Measurements from ENCODE around the gene WNT1. TPM values are rescaled to one million over a fixed set of nuclear protein-coding genes. Genes with fewer than 3 reads are reported as not detected.

The WNT1 gene
- total and polyA plus RNA-seq, 2 donors (not counting 3 experiments of a cell fraction or from before 2014, with no cell fraction given) = not detected

DNA sequence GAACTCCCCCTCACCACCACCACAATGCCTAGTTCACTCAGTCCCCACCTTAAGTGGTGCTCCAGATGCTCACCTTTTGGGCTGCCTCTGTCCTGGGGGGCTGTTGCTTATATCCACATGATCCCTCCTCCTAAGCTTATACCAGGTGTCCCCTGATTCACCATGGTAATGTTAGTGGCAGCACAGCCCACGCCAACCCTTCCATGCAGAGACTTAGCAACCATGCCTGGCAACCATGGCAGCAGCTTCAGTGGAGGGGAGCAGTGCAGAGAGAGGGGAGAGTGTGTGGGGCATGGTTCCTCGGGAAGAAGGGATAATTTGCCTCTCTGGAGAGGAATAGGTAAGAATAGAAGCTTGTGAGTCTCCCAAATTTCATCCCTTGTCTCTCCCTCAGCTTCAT lies 22.2 kb downstream of the WNT1 start:
- CTCF ChIA-PET = interaction anchor here (1.5 to 10.5 kb wide), 5 partner anchors 11 to 20 kb away, joined by 5 to 175 read pairs (median 8); partner anchors contain the start of gene WNT1
- DNase-seq (ENCODE audit: low read depth, low spot score) (no peak), FAIRE-seq (no peak)
- Histone ChIP-seq H2AFZ (ENCODE audit: low read depth, low read length) (no peak overlapping the region), H4K20me1 (replicated peaks; ENCODE audit: control insufficient read depth, extremely low read depth, insufficient read depth, low read length) (no peaks in the 10 kb centered on the region), H3K4me1 (ENCODE audit: control insufficient read depth, extremely low read depth, insufficient read depth, low read length) (peaks cover 11% of the 10 kb centered on the region), H3K9me1 (replicated peaks; ENCODE audit: control insufficient read depth, extremely low read depth, insufficient read depth, low read length) (no peaks in the 10 kb centered on the region), H3K9me3 (replicated peaks; ENCODE audit: control insufficient read depth, insufficient read depth, low read length) (no peaks in the 10 kb centered on the region), H3K79me2 (ENCODE audit: control insufficient read depth, insufficient read depth, low read length) (no peaks in the 10 kb centered on the region), H3K4me3 (replicated peaks in 1 of 3; ENCODE audit: insufficient read depth in 1 of 3, low read depth in 1 of 3, low read length in 3 of 3) (no peak overlapping the region), H3K27me3 (ENCODE audit: control insufficient read depth in 2 of 2, insufficient read depth in 2 of 2, low read length in 2 of 2) (peaks cover 2 to 5% of the 10 kb centered on the region in 2 experiments), H3K9ac (replicated peaks; ENCODE audit: extremely low read depth, insufficient read depth, low read length) (no peak overlapping the region), H3K27ac (ENCODE audit: insufficient read depth, low read depth, low read length) (no peak overlapping the region), H3K36me3 (ENCODE audit: control insufficient read depth in 2 of 2, extremely low read depth in 1 of 2, insufficient read depth in 2 of 2, low read length in 2 of 2) (peaks cover 5 to 22% of the 10 kb centered on the region in 2 experiments), H3K4me2 (ENCODE audit: insufficient read depth, low read length) (no peak overlapping the region)
- dilution Hi-C loops (cut with MboI; ENCODE audit: extremely low pct_ligation_motif_present, low sequenced_read_pairs) (no loop called here), intact Hi-C loops (cut with micrococcal nuclease) (no loop called here)
- no peak for TF ChIP-seq EZH2 (IDR thresholded peaks at IDR 0.05; ENCODE audit: borderline replicate concordance, low read depth, low read length, severe bottlenecking)
- no peak for TF ChIP-seq MYC (IDR thresholded peaks at IDR 0.05; ENCODE audit: low read depth, low read length)
- no peak for TF ChIP-seq POLR2A (IDR thresholded peaks at IDR 0.05; ENCODE audit: low read depth, low read length)
- POLR2A ChIA-PET = interaction anchor here (0.7 kb wide), 1 partner anchor 148 kb away, joined by 3 read pairs; the partner anchor contains the start of gene DDX23
- BruUV-seq (replicated peaks) = no TSS peak

DNA sequence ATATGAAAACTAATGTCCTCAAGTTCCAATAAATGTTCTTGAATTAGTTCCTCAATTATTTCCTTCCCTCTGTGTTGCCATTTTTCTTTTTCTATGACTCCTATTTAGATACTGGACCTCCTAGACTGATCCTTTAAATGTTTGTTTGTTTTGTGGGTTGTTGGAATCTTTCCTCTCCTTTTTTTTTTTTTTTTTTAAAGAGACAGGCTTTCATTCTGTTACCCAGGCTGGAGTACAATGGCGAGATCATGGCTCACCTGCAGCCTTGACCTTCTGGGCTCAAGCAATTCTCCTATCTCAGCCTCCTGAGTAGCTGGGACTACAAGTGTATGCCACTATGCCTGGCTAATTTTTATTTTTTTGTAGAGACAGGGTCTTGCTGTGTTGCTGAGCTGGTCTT lies 30.8 kb downstream of the WNT1 start:
- dilution Hi-C loops (cut with MboI; ENCODE audit: extremely low pct_ligation_motif_present, low sequenced_read_pairs) = no loop called here
- Histone ChIP-seq H3K4me3 (replicated peaks in 1 of 3; ENCODE audit: insufficient read depth in 1 of 3, low read depth in 1 of 3, low read length in 3 of 3) (no peak overlapping the region), H4K20me1 (replicated peaks; ENCODE audit: control insufficient read depth, extremely low read depth, insufficient read depth, low read length) (no peaks in the 10 kb centered on the region), H3K4me1 (ENCODE audit: control insufficient read depth, extremely low read depth, insufficient read depth, low read length) (no peaks in the 10 kb centered on the region), H3K9ac (replicated peaks; ENCODE audit: extremely low read depth, insufficient read depth, low read length) (no peak overlapping the region), H3K4me2 (ENCODE audit: insufficient read depth, low read length) (no peak overlapping the region), H2AFZ (ENCODE audit: low read depth, low read length) (no peak overlapping the region), H3K27me3 (ENCODE audit: control insufficient read depth in 2 of 2, insufficient read depth in 2 of 2, low read length in 2 of 2) (no peaks in the 10 kb centered on the region), H3K9me1 (replicated peaks; ENCODE audit: control insufficient read depth, extremely low read depth, insufficient read depth, low read length) (no peaks in the 10 kb centered on the region), H3K79me2 (ENCODE audit: control insufficient read depth, insufficient read depth, low read length) (no peaks in the 10 kb centered on the region), H3K36me3 (ENCODE audit: control insufficient read depth in 2 of 2, extremely low read depth in 1 of 2, insufficient read depth in 2 of 2, low read length in 2 of 2) (peaks cover 3 to 16% of the 10 kb centered on the region in 2 experiments), H3K27ac (ENCODE audit: insufficient read depth, low read depth, low read length) (no peak overlapping the region), H3K9me3 (replicated peaks; ENCODE audit: control insufficient read depth, insufficient read depth, low read length) (no peaks in the 10 kb centered on the region)
- FAIRE-seq (no peak), DNase-seq (ENCODE audit: low read depth, low spot score) (no peak)
- POLR2A ChIA-PET = interaction anchor here (0.8 kb wide), 1 partner anchor 83 kb away, joined by 5 read pairs; no protein-coding TSS in a partner anchor
- intact Hi-C loops (cut with micrococcal nuclease) = no loop called here
- CTCF ChIA-PET = interaction anchor here (1.3 kb wide), 1 partner anchor 12 kb away, joined by 6 read pairs; no protein-coding TSS in a partner anchor
- TF ChIP-seq, protein P1, sequence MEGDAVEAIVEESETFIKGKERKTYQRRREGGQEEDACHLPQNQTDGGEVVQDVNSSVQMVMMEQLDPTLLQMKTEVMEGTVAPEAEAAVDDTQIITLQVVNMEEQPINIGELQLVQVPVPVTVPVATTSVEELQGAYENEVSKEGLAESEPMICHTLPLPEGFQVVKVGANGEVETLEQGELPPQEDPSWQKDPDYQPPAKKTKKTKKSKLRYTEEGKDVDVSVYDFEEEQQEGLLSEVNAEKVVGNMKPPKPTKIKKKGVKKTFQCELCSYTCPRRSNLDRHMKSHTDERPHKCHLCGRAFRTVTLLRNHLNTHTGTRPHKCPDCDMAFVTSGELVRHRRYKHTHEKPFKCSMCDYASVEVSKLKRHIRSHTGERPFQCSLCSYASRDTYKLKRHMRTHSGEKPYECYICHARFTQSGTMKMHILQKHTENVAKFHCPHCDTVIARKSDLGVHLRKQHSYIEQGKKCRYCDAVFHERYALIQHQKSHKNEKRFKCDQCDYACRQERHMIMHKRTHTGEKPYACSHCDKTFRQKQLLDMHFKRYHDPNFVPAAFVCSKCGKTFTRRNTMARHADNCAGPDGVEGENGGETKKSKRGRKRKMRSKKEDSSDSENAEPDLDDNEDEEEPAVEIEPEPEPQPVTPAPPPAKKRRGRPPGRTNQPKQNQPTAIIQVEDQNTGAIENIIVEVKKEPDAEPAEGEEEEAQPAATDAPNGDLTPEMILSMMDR (IDR thresholded peaks at IDR 0.05; ENCODE audit: extremely low read depth in 1 of 2, insufficient read depth in 1 of 2, low read depth in 1 of 2, low read length in 2 of 2) = no peak
- TF ChIP-seq POLR2A (IDR thresholded peaks at IDR 0.05; ENCODE audit: low read depth, low read length) (no peak), FOS (IDR thresholded peaks at IDR 0.05; ENCODE audit: borderline replicate concordance, insufficient read depth, low read length) (no peak), POLR2AphosphoS5 (IDR thresholded peaks at IDR 0.05; ENCODE audit: insufficient read depth, low read depth, low read length) (no peak)
- BruUV-seq (replicated peaks) = no TSS peak

All from endothelial cell of umbilical vein (primary cell).